ENCODE measurements around the gene SYNRG.

Gene SYNRG

GRCh38 chr17:37470181-37470580 lies 139.0 kb downstream of the SYNRG start:
- no peaks in the 10 kb centered on the region for H3F3A ChIP-seq (ENCODE audit: insufficient read depth, low read length)
- H3K4me2 ChIP-seq (ENCODE audit: low read length): no peak overlapping the region
- H3K27me3 ChIP-seq (ENCODE audit: insufficient read depth, low read length): no peaks in the 10 kb centered on the region
- no peak overlapping the region for H2AFZ ChIP-seq (ENCODE audit: low read length)
- no peaks in the 10 kb centered on the region for H4K20me1 ChIP-seq (ENCODE audit: insufficient read depth, low read length)
- no peaks in the 10 kb centered on the region for H3K4me1 ChIP-seq (ENCODE audit: insufficient read depth, low read length, severe bottlenecking)
- H3K36me3 ChIP-seq (ENCODE audit: insufficient read depth, low read length): peaks cover 77% of the 10 kb centered on the region
- H3K79me2 ChIP-seq (ENCODE audit: insufficient read depth, low read length): no peaks in the 10 kb centered on the region
- no peaks in the 10 kb centered on the region for H3K9me2 ChIP-seq (ENCODE audit: low read depth, low read length)
- no peaks in the 10 kb centered on the region for H3K9me3 ChIP-seq (ENCODE audit: low read length)
- H3K4me3 ChIP-seq (ENCODE audit: low read depth, low read length, poor library complexity, severe bottlenecking): no peak overlapping the region
- no peak overlapping the region for H3K27ac ChIP-seq (ENCODE audit: low read depth, low read length, poor library complexity, severe bottlenecking)
- no peak overlapping the region for H3K9ac ChIP-seq (ENCODE audit: low read length)
- TF ChIP-seq EZH2 (IDR thresholded peaks at IDR 0.05; ENCODE audit: borderline replicate concordance, low read length) (no peak), CTCF (IDR thresholded peaks at IDR 0.05; ENCODE audit: low read length) (no peak)

- no peaks in the 10 kb centered on the region for H4K20me1 ChIP-seq (ENCODE audit: insufficient read depth, low read length)
- no peak overlapping the region for H2AFZ ChIP-seq (ENCODE audit: low read length)
- peaks cover 62% of the 10 kb centered on the region for H3K36me3 ChIP-seq (ENCODE audit: insufficient read depth, low read length)
- H3K4me1 ChIP-seq (ENCODE audit: insufficient read depth, low read length, severe bottlenecking): no peaks in the 10 kb centered on the region
- no peaks in the 10 kb centered on the region for H3K9me3 ChIP-seq (ENCODE audit: low read length)
- H3K4me2 ChIP-seq (ENCODE audit: low read length): no peak overlapping the region
- no peak overlapping the region for H3K4me3 ChIP-seq (ENCODE audit: low read depth, low read length, poor library complexity, severe bottlenecking)
- no peaks in the 10 kb centered on the region for H3K9me2 ChIP-seq (ENCODE audit: low read depth, low read length)
- no peaks in the 10 kb centered on the region for H3K27me3 ChIP-seq (ENCODE audit: insufficient read depth, low read length)
- H3K27ac ChIP-seq (ENCODE audit: low read depth, low read length, poor library complexity, severe bottlenecking): no peak overlapping the region
- TF ChIP-seq EZH2 (IDR thresholded peaks at IDR 0.05; ENCODE audit: borderline replicate concordance, low read length): no peak
- TF ChIP-seq CTCF (IDR thresholded peaks at IDR 0.05; ENCODE audit: low read length): no peak
- no peak overlapping the region for H3K9ac ChIP-seq (ENCODE audit: low read length)
- H3F3A ChIP-seq (ENCODE audit: insufficient read depth, low read length): no peaks in the 10 kb centered on the region
- H3K79me2 ChIP-seq (ENCODE audit: insufficient read depth, low read length): no peaks in the 10 kb centered on the region
Observed at GRCh38 chr17:37466471-37466870, 142.7 kb downstream of the SYNRG start.

- H3K79me2 ChIP-seq (ENCODE audit: insufficient read depth, low read length): no peaks in the 10 kb centered on the region
- no peak overlapping the region for H3K27ac ChIP-seq (ENCODE audit: low read depth, low read length, poor library complexity, severe bottlenecking)
- no peaks in the 10 kb centered on the region for H3K4me1 ChIP-seq (ENCODE audit: insufficient read depth, low read length, severe bottlenecking)
- H3K4me2 ChIP-seq (ENCODE audit: low read length): no peak overlapping the region
- no peak overlapping the region for H2AFZ ChIP-seq (ENCODE audit: low read length)
- H3K9me2 ChIP-seq (ENCODE audit: low read depth, low read length): no peaks in the 10 kb centered on the region
- no peaks in the 10 kb centered on the region for H3F3A ChIP-seq (ENCODE audit: insufficient read depth, low read length)
- H3K9me3 ChIP-seq (ENCODE audit: low read length): no peaks in the 10 kb centered on the region
- H3K27me3 ChIP-seq (ENCODE audit: insufficient read depth, low read length): no peaks in the 10 kb centered on the region
- no peak overlapping the region for H3K9ac ChIP-seq (ENCODE audit: low read length)
- no peaks in the 10 kb centered on the region for H4K20me1 ChIP-seq (ENCODE audit: insufficient read depth, low read length)
- TF ChIP-seq EZH2 (IDR thresholded peaks at IDR 0.05; ENCODE audit: borderline replicate concordance, low read length): no peak
- TF ChIP-seq CTCF (IDR thresholded peaks at IDR 0.05; ENCODE audit: low read length): no peak
- H3K4me3 ChIP-seq (ENCODE audit: low read depth, low read length, poor library complexity, severe bottlenecking): no peak overlapping the region
- H3K36me3 ChIP-seq (ENCODE audit: insufficient read depth, low read length): peaks cover 57% of the 10 kb centered on the region
Observed at GRCh38 chr17:37465069-37465616, 144.1 kb downstream of the SYNRG start.

Measured in OCI-LY1 (cell line).